HL-60 (cell line): ENCODE results near the gene MYH7B.

Experiments
- DNase-seq, 2 experiments: peaks; one replicate each; pipeline ENCODE4 v3.0.0-alpha.2; 2010 to 2020; ENCODE audit warnings: low read depth in 1 of 2, low spot score in 1 of 2
- H3K27ac ChIP-seq: fragments of 250-450 bp; sonication (Bioruptor Pico); replicated peaks from 2 replicates; pipeline ENCODE4 v1.5.1; 2020; ENCODE audit warnings: mild to moderate bottlenecking, moderate library complexity
- H3K27me3 ChIP-seq: fragments of 250-450 bp; sonication (Bioruptor Pico); 2 replicates; pipeline ENCODE4 v1.5.1; 2021; ENCODE audit warnings: mild to moderate bottlenecking, moderate library complexity; ENCODE audit not compliant: insufficient read depth, poor library complexity, severe bottlenecking
- H3K4me3 ChIP-seq: replicated peaks from 2 replicates; pipeline ENCODE4 v1.5.1; 2011; ENCODE audit warnings: mild to moderate bottlenecking, control low read depth, low read length; ENCODE audit not compliant: insufficient read depth
- GABPA ChIP-seq: IDR thresholded peaks from 2 replicates; pipeline ENCODE4 v1.6.1; 2012; ENCODE audit warnings: low read depth
- POLR2AphosphoS5 ChIP-seq: IDR thresholded peaks from 2 replicates; pipeline ENCODE4 v1.6.1; 2012; ENCODE audit warnings: low read depth
- SPI1 ChIP-seq: IDR thresholded peaks from 2 replicates; pipeline ENCODE4 v1.6.1; 2012; ENCODE audit warnings: low read depth, mild to moderate bottlenecking, borderline replicate concordance
- TF ChIP-seq, protein P1 (sequence below): IDR thresholded peaks from 2 replicates; pipeline ENCODE4 v1.6.1; 2012; ENCODE audit warnings: low read depth; ENCODE audit not compliant: insufficient replicate concordance
- TF ChIP-seq, protein P2 (sequence below): IDR thresholded peaks from one replicate; pipeline ENCODE4 v1.5.1; 2011; ENCODE audit warnings: low read length, control low read depth, inconsistent platforms; ENCODE audit not compliant: insufficient read depth

Gene MYH7B

DNA sequence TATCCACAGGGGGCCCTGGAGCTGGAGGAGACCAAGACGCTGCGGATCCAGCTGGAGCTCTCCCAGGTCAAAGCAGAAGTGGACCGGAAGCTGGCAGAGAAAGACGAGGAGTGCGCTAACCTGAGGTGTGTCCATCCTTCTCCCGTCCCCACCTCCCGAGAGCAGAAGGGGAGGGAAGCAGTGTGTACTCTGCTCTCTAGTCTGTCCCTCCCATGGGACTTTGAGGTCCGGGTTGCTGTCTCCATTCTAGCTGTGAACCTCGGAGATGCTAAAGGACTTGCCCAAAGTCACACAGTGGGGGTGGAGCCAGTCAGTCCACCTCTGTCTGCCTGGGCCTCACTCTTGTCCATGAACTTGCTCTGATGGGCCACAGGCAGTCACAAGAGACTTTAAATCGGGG lies 44.1 kb downstream of the MYH7B start:
- DNase-seq = no peak
- Histone ChIP-seq H3K27ac (no peak overlapping the region), H3K4me3 (no peak overlapping the region), H3K27me3 (no peaks in the 10 kb centered on the region)
- TF ChIP-seq SPI1 = no peak
- TF ChIP-seq POLR2AphosphoS5 = no peak
- TF ChIP-seq GABPA = no peak
- TF ChIP-seq, protein P1, sequence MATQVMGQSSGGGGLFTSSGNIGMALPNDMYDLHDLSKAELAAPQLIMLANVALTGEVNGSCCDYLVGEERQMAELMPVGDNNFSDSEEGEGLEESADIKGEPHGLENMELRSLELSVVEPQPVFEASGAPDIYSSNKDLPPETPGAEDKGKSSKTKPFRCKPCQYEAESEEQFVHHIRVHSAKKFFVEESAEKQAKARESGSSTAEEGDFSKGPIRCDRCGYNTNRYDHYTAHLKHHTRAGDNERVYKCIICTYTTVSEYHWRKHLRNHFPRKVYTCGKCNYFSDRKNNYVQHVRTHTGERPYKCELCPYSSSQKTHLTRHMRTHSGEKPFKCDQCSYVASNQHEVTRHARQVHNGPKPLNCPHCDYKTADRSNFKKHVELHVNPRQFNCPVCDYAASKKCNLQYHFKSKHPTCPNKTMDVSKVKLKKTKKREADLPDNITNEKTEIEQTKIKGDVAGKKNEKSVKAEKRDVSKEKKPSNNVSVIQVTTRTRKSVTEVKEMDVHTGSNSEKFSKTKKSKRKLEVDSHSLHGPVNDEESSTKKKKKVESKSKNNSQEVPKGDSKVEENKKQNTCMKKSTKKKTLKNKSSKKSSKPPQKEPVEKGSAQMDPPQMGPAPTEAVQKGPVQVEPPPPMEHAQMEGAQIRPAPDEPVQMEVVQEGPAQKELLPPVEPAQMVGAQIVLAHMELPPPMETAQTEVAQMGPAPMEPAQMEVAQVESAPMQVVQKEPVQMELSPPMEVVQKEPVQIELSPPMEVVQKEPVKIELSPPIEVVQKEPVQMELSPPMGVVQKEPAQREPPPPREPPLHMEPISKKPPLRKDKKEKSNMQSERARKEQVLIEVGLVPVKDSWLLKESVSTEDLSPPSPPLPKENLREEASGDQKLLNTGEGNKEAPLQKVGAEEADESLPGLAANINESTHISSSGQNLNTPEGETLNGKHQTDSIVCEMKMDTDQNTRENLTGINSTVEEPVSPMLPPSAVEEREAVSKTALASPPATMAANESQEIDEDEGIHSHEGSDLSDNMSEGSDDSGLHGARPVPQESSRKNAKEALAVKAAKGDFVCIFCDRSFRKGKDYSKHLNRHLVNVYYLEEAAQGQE = no peak
- TF ChIP-seq, protein P2, sequence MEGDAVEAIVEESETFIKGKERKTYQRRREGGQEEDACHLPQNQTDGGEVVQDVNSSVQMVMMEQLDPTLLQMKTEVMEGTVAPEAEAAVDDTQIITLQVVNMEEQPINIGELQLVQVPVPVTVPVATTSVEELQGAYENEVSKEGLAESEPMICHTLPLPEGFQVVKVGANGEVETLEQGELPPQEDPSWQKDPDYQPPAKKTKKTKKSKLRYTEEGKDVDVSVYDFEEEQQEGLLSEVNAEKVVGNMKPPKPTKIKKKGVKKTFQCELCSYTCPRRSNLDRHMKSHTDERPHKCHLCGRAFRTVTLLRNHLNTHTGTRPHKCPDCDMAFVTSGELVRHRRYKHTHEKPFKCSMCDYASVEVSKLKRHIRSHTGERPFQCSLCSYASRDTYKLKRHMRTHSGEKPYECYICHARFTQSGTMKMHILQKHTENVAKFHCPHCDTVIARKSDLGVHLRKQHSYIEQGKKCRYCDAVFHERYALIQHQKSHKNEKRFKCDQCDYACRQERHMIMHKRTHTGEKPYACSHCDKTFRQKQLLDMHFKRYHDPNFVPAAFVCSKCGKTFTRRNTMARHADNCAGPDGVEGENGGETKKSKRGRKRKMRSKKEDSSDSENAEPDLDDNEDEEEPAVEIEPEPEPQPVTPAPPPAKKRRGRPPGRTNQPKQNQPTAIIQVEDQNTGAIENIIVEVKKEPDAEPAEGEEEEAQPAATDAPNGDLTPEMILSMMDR = no peak

DNA sequence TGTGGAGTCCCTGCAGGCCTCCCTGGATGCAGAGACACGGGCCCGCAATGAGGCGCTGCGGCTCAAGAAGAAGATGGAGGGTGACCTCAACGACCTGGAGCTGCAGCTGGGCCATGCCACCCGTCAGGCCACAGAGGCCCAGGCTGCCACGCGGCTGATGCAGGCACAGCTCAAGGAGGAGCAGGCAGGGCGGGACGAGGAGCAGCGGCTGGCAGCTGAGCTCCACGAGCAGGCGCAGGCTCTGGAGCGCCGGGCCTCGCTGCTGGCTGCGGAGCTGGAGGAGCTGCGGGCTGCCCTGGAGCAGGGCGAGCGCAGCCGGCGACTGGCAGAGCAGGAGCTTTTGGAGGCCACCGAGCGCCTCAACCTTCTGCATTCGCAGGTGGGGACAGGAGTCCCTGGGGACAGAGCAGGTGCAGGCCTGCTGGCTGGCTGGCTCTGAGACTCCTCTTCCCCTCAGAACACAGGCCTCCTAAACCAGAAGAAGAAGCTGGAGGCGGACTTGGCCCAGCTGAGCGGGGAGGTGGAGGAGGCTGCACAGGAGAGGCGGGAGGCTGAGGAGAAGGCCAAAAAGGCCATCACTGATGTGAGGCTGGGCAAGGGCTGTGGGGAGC lies 44.7 kb downstream of the MYH7B start:
- Histone ChIP-seq H3K4me3 (no peak overlapping the region), H3K27me3 (no peaks in the 10 kb centered on the region), H3K27ac (no peak overlapping the region)
- no peak for DNase-seq
- TF ChIP-seq, protein P2 = no peak

DNA sequence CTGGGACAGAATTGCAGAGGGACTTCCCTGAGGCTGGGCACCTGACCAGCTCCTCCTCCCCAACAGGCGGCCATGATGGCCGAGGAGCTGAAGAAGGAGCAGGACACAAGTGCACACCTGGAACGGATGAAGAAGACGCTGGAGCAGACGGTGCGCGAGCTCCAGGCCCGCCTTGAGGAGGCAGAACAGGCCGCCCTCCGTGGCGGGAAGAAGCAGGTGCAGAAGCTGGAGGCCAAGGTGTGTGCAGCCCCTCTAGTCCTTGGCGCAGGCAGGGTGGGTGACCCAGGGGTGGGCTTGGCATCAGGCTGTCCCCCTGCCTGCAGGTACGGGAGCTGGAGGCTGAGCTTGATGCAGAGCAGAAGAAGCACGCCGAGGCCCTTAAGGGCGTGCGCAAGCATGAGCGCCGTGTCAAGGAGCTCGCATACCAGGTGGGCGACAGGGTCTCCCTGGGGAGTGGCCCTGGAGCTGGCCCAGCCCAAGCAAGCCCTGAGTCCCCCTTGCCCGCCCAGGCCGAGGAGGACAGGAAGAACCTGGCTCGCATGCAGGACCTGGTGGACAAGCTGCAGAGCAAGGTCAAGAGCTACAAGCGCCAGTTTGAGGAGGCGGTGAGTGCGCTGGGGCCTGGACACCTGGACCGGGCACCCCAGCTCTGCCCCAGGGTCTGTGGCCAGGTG lies 45.4 kb downstream of the MYH7B start:
- no peak for DNase-seq
- TF ChIP-seq SPI1 (no peak), GABPA (no peak), POLR2AphosphoS5 (no peak; the same call in 1 of the 2 replicates)
- TF ChIP-seq, protein P1 = no peak
- TF ChIP-seq, protein P2 = no peak
- H3K27me3 ChIP-seq = no peaks in the 10 kb centered on the region
- no peak overlapping the region for H3K4me3 ChIP-seq
- H3K27ac ChIP-seq = no peak overlapping the region
